Mesenteric fat pad (tissue), 1 donor: ENCODE data around the gene SLC6A8. TPM values are rescaled to one million over a fixed set of nuclear protein-coding genes. Genes with fewer than 3 reads are reported as not detected.
"Not testable (repeated sequence)": the region's sequence is repeated elsewhere in the genome, so short reads cannot be mapped to it uniquely, and the experiment has no call there.

ENCODE experiments used
- DNase-seq: peaks from one replicate; pipeline ENCODE4 v3.0.0-alpha.2; 2020; ENCODE audit warnings: low spot score
- total RNA-seq: library from RNA; stranded (reverse); fragmentation: NEBNext Ultra II Directional; extraction: Animal tissue kit (Norgen Biotek cat#: 25700); gene quantifications from one replicate; pipeline ENCODE4 v1.2.1, GENCODE V29; 2021
- donor health status: DM: yes; HTN: yes; CAD: no.

SLC6A8 gene
- total RNA-seq, 1 donor from 2014 or later: 45.9 TPM

DNA sequence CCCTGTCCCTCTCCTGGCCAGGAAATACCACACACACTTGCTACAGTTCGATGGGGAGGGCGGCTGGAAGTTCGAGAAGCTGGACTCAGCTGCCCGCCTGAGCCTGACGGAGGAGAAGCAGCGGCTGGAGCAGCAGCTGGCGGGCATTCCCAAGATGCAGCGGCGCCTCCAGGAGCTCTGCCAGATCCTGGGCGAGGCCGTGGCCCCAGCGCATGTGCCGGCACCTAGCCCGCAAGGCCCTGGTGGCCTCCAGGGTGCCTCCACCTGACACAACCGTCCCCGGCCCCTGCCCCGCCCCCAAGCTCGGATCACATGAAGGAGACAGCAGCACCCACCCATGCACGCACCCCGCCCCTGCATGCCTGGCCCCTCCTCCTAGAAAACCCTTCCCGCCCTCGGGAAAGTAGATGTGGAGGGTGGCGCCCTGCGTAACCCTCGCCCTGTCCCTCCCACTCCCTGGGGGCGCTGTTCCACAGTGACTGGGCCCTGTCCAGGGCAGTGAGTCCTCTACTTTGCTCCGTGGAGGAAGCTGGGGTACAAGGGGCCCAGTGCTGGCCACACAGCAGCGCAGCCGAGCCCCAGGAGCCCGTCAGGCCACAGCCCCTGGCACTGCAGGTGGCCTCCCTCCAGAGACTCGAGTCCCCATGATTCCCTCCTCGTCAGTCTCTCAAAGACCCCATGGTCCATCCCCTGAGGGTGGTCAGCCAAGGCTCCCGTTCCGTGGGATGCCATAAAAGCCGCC is 55.9 kb downstream of the SLC6A8 start:
- DNase-seq: not testable (repeated sequence)

GRCh38 chrX:153744210-153745066 is 56.7 kb downstream of the SLC6A8 start:
- peak; percentile 87 for DNase-seq

DNA sequence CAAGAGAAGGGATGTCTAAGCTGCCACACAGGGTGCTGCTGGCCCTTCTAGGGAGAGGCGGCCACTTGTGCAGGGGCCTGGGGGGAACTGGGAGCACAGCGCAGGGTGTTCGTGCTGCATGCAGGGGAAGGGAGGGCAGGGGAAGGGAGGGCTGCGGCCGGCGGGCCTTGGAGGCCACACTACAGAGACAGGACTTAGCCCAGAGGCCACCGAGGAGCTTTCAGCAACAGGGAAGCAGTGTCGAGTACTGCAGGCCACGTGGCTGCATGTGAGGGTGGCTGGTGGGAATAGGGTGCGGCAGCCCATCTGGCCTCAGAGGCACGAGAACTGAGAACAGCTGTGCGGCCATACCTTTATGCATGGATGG is 57.3 kb downstream of the SLC6A8 start:
- peak; percentile 73 for DNase-seq

Other genes starting within 250 kb of the SLC6A8 start
- gene TREX2, start 241.9 kb upstream of the SLC6A8 start, total RNA-seq: 0.80 TPM
- gene HAUS7, start 217.3 kb upstream of the SLC6A8 start, total RNA-seq: 22.1 TPM
- 72.1 TPM for gene BGN, start 192.9 kb upstream of the SLC6A8 start, total RNA-seq
- not detected for gene ATP2B3, start 170.3 kb upstream of the SLC6A8 start, total RNA-seq
- 16.3 TPM for gene CCNQ, start 88.8 kb upstream of the SLC6A8 start, total RNA-seq
- gene DUSP9, start 40.7 kb upstream of the SLC6A8 start, total RNA-seq: 0.39 TPM
- gene PNCK, start 14.1 kb upstream of the SLC6A8 start, total RNA-seq: 1.4 TPM
- gene BCAP31, start 36.5 kb downstream of the SLC6A8 start, total RNA-seq: 513 TPM
- gene ABCD1, start 36.9 kb downstream of the SLC6A8 start, total RNA-seq: 32.3 TPM
- gene PLXNB3, start 76.3 kb downstream of the SLC6A8 start, total RNA-seq: 10.2 TPM
- 0.74 TPM for gene SRPK3, start 93.1 kb downstream of the SLC6A8 start, total RNA-seq
- gene IDH3G, start 106.4 kb downstream of the SLC6A8 start, total RNA-seq: 57.4 TPM
- 191 TPM for gene SSR4, start 106.7 kb downstream of the SLC6A8 start, total RNA-seq
- gene PDZD4, start 142.6 kb downstream of the SLC6A8 start, total RNA-seq: 2.5 TPM
- gene L1CAM, start 198.2 kb downstream of the SLC6A8 start, total RNA-seq: 2.4 TPM
- gene AVPR2, start 216.7 kb downstream of the SLC6A8 start, total RNA-seq: 7.2 TPM
- 43.0 TPM for gene ARHGAP4, start 238.3 kb downstream of the SLC6A8 start, total RNA-seq
- gene NAA10, start 247.1 kb downstream of the SLC6A8 start, total RNA-seq: 118 TPM